Measurements from ENCODE around the gene MOSPD3. TPM values are rescaled to one million over a fixed set of nuclear protein-coding genes. Genes with fewer than 3 reads are reported as not detected.
"Not testable (repeated sequence)": the region's sequence is repeated elsewhere in the genome, so short reads cannot be mapped to it uniquely, and the experiment has no call there.

Gene MOSPD3
- total RNA-seq, 1 donor from 2014 or later = 4.9 TPM

DNA sequence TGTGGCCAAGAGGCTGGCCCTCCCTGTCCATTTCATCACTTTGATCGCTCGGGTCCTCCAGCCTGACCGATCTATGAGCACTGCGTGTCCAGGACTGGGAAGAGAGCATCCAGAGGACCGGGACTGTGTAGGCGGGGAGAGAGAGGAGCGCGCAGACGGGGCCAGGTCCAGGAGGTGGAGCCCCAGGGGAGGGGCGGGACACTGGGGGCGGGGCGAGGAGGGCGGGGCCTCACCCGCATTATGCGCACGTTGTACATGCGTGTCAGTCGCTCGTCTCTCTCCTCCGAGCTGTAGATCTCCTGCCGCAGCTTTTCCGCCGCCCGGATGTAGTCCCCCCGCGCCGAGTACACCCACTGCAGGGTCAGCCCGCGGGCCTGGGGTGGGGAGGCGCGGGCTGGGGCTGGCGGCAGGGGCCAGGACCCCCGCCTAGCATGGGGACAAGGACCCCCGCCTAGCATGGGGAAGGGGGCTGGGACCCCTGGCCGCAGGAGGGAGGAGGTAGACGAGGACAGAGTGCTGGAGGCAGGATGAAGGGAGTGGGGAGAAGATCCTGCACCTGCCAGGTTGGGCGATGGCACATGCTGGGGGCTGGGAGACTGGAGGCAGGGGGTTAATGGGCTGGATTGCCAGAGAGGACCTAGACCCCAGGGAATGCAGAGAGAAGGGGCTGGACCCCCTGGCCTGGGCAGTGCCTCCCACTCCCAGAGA is 14.3 kb downstream of the MOSPD3 start:
- peak; percentile 82 for DNase-seq

DNA sequence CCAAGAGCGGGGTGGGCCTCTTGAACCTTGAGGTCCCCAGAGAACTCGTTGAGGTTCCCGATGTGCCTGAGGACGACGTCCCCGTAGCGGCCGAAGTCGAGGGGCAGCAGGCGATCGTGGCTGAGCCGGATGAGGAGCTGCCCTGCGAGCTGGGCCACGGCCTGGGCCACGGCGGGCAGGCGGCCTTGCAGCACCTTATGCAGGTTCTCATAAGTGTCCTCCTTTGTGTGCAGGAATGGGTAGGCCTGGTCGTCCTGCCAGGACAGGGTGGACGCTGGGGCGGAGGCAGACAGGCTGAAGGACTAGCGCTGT is 14.9 kb downstream of the MOSPD3 start:
- no peak for DNase-seq

DNA sequence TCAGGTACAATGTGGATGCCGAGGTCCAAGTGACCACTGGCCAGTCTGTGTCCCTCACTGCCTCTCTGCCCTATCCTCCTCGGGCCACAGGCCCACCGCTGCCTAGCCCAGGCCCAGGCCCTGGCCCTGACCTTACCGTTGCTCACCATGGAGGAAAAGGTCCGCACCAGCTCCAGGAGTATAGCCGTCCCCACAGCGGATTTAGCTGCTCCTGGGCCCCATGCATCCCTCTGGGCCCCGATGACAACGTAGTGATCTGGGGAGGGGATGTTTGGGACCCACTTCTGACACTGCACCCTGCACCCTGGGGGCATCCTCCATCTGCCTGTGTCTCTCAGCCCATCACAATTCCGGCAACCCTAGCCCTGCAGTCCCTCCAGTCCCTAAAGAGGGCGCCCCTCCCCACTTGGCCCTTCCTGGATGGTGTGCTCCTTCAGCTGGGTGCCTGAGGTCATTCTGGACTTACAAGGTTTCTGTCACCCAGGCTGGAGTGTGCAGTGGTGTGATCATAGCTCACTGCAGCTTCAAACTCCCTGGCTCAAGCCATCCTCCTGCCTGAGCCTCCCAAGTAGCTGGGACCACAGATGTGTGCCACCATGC is 16.9 kb downstream of the MOSPD3 start:
- peak; percentile 48 for DNase-seq

DNA sequence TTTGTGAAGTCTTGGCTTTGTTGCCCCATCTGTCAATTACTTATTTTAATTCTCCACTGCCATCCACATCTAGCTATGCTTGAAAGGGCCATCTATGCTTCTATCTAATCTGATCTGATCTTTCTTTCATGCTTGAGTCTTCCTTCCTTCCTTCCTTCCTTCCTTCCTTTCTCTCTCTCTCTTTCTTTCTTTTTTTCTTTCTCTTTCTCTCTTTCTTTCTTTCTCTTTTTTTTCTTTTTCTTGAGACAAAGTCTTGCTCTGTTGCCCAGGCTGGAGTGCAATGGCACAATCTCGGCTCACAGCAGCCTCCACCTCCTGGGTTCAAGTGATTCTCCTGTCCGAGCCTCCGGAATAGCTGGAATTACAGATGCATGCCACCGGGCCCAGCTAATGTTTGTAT is 17.7 kb downstream of the MOSPD3 start:
- DNase-seq = no peak

DNA sequence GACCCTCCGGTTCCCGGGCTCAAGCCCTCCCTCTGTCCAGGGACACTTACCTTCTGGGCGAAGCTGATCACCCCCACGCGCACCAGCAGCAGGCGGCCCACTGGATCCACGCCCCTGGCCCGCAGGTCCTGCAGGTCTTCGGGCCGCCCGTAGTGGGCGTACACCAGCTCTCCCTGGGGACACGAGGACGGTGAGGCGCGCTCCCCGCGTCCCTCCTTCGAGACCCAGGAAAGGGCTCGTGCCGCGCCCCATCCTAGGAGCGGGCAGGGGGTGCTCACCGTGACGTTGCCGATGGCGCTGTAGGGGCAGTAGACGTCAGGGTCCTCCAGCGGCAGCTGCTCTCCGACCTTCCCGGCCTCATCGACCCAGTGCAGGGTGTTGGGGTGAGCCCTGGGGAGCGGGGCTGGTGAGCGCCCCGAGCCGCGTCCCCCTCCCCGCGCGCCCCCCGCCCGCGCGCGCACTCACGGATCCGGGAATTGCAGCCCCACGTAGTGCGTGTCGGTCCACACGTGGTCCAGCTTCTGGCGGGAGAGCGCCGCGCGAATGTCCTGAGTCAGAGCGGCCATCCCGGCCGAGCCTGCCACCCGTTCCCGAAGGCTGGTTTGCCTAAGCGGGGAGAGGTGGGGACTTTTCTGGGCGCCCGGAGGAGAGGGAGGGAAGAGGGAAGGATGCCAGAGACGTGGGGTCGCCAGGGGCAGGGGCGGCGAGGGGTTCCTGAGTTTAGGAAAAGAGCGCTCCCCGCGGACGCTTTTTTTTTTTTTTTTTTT is 20.8 kb downstream of the MOSPD3 start:
- peak; percentile 28 for DNase-seq

DNA sequence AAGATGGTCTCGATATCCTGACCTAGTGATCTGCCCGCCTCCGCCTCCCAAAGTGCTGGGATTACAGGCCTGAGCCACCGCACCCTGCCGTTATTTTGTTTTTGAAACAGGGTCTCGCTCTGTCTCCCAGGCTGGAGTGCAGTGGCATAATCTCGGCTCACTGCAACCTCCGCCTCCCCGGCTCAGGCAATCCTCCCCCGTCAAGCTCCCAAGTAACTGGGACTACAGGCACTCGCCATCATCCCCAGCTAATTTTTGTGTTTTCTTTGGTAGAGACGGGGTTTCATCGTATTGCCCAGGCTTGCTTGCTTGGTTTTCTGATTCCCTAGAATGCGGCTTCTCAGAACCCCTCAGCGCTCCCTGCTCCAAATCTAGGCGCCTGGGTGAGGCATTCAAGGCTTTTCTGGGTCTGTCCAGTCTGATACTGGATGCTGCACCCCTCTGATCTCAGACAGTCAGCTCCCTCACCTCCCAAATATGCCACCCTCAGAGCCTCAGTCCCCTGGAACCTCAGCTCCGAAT is 27.7 kb downstream of the MOSPD3 start:
- DNase-seq = no peak

DNA sequence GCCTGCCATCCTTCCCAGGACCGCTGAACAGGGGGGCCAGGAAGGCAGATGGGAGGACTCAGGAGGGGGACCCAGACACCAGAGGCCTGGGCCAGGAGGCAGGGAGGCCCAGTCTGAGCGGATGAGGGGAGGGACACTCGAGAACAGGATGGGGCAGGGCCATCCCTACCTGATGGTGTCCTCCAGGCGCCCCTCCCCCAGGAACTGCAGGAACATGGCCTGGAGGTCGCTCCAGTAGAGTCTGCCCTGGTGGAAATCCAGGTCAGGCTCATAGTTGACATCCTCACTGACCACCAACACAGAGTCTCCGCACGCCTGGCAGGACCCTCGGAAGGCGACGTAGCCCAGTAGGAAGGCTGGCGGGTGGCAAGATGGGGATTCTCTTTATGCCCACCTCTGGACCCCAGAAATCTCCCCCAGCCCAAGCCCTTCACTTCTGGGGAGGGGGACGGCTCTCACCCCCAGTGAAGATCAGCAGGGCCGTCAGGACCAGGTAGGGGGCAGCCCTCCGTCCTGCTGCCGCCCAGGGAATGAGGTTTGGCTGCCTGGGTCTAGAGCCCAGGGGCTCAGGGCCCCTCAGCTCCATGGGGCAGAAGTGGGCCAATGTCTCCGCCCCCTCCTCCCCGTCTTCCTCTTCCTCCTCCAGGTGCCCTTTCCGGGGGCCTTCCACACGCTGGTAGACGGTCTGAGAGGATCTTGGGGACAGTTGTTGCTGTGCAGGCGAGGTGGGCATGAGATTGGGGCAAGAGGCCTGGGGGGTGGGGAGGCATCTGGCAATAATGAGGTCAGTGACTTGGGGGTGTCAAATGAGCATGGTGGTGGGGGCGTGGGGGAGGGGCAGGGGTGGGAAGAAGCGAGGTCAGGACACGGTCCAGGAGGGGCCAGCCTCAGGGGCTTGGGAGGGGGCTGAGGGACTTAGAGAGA is 28.4 kb downstream of the MOSPD3 start:
- no peak for DNase-seq

DNA sequence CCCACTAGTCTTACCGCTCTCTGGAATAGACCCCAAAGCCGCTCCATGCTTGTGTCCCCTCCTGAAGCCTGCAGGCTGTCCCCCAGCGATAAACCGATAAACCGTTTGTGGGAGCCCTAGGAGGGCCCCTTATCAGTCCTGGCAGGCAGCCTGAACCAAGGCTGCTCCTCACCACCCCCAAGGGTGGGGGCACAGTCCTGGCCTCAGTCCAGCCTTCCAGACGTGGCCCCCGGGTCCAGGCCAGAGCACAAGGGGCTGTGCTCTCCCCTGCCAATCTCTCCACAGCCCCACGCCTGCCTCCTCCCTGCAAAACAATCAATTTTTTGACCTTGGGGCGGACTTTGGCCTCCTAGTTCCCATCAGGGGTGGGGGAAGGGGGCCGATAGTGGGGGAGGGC is 29.1 kb downstream of the MOSPD3 start, which contains the start of gene TFR2:
TFR2 (minus strand) TSS at position 90 of the 397 bp plus-strand sequence; CDS start at position 47, 43 bp downstream.
- DNase-seq = no peak

DNA sequence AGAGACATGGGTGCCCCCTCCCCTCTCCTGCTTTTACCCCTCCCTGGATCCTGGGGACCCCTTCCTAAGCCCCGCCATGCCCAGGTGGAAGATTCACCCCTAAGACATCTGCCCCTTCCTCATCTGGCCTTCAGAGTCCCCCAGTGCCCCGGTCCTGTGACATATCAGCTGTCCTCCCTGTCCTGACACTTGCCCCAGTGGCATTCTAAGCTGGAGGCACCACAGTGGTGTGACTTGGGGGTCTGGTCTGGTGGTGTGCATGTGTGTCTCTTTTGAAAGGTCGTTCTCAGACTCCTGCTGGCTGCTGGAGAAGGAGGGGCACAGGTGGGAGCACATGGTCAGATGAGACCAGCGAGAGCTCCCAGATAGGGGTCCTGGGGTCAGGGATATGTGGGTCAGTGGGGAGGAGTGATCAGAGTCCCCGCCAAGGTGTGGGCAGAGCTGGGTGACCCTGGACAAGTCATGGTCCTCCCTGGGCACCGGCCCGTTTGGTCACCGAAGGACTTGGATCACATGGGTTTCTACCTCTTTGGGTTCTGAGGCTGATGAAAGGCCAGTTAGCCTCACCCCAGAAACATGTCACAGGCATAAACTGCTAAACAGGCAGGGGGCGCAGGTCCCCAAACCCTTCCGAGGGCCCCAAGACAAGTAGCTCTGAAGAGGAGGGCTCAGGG is 29.7 kb downstream of the MOSPD3 start:
- no peak for DNase-seq

DNA sequence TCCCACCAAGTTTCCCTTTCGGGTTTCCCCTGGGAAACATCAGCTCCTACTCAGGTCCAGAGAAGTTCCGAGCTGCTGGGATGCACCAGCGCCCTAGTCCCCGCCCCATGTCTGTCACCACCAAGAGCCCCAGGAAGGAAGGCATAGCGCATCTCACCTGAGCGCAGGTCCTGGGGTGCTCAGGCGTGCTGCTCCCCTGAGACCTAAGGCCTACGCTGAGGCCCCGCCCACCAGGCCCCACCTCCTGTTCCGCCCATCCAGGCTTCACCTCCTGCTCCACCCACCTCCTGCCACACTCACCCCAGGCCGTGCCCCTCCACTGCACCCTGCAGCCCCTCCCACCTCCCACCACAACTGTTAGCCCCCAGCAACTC is 30.2 kb downstream of the MOSPD3 start:
- DNase-seq = no peak

DNA sequence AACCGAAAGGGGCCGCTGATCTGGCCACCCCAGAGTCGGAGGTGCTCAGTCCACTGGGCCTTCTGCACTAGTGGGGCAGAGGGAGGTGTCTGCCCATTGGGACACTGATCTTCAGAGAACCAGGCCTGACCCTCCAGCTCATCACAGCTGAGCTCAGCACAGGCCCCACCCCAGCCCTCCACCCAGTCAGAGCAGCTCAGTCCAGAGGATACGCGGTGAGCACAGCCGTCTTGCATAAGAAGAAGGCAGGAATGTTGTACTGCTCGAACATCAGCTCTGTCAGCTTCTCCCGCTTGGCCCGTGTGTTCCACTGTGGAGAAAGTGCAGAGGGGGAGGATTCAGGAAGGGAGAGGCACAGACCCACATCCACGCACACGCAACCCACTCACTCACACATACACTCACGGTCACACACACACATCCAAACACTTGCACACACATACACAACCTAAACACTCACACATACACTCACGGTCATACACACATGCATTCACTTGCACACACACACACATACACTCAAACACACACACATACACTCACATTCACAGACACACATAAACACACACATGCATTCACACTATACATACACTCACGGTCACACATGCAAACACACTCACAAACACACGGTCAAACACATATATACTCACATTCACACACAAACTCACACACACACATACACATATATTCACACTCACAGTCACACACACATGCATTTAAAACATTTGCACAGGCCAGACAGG is 37.7 kb downstream of the MOSPD3 start:
- DNase-seq = no peak

DNA sequence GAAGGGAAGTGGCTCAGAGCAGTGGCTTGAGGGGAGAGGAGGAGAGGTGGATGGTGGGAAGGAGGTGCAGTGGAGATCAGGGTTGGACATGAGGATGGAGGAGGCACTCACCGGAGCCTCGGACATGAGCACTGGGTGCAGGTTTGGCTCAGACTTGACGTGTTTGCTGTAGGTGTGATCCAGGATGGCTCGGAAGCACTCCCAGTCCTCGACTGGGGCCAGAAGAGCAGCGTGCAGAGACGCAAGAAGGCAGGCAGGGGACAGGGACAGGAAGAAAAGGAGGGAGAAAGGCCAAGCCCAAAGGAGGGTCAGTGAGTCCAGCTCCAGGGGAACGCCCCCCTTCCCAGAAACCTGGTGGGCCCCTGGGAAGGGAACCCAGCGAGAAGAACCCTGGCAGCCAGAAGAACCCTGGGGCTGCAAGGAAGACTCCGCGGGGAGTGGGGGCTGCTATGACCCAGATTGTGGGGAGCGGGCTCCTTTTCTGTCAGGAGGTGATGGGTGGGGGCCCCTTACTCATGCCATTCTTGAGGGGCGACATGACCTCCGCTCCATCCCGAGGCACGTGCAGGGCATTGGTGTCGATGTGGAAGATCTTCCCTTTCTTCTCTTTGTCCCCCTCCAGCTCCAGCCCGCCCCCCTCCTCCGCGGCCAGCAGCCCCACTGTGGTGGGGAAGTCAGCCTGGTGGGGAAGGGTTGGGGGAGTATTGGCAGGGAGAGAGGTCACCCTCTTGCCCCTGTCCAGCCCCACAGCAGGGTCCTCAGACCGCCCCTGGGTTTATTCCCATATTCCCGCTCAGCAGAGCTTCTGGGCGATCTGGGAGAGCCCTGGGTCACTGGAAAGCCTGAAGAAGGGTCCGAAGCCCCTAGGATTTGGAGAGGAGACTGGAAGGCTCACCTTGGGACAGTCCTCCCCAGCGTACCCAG is 42.8 kb downstream of the MOSPD3 start:
- DNase-seq = no peak

DNA sequence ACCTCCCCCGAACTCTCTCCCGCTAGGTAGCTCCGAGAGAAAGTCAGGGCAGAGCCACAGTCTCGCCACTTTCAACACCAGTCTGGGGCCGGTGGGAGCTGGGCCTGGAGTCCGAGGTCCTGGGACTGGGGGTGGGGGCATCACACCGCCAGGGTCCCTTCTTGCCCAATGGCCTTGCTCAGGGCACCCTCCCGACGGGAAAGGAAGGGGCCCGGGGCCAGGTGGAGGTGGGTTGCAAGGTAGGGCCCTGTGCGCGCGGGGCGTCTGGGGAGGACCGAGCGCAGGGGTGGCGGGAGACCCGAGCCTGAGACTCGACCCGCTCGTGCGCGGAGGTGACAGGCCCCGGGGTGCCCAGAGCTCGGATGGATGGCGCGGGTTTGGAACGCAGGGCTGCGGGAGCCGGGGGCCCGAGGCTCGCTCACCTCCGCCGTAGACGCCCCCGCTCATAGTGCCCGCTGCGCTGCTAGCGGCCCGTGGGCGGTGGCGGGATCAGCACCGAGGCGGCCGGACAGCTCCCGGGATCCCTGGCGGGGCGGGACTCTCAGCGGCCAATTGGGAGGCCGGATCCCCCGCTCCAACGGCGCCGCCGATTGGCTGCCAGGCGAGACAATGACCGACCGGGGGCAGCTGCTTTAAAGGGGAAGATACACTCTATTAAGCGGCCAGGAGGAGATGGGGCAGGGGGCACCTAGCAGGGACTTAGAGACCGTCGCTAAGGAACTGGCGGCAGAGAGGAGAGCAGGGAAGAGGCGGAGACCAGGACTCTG is 43.8 kb downstream of the MOSPD3 start, which contains the start of gene ACTL6B:
ACTL6B (minus strand) TSS at position 541 of the 767 bp plus-strand sequence; CDS start at position 447, 94 bp downstream.
- peak; percentile 72 for DNase-seq

DNA sequence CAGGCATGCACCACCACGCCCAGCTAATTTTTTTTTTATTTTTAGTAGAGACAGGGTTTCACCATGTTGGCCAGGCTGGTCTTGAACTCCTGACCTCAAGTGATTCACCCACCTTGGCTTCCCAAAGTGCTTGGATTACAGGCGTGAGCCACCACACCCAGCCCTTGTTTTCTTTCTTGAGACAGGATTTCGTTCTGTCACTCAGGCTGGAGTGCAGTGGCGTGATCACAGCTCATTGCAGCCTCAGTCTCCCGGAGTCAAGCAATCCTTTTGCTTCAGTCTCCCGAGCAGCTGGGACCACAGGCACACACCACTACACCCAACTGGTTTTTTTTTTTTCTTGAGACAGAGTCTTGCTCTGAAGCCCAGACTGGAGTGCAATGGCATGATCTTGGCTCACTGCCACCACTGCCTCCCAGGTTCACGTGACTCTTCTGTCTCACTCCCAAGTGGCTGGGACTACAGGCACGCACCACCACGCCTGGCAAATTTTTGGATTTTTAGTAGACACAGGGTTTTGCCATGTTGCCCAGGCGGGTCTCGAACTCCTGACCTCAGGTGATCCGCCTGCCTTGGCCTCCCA is 49.9 kb downstream of the MOSPD3 start:
- DNase-seq = not testable (repeated sequence)
